K562 (cell line): ENCODE results near the gene MRTFB. TPM values are rescaled to one million over a fixed set of nuclear protein-coding genes. Genes with fewer than 3 reads are reported as not detected.

Experiments
- NR4A1 ChIP-seq, 2 experiments: fragments of 250-450 bp in 1 of 2; fragments of 450-650 bp in 1 of 2; sonication (Bioruptor Pico) in 1 of 2; IDR thresholded peaks; 2 replicates each; pipeline versions ENCODE4 v1.4.0 to v1.6.1; 2016 to 2020; ENCODE audit warnings: mild to moderate bottlenecking in 2 of 2, missing compliant biosample characterization in 1 of 2, missing genetic modification characterization in 1 of 2, moderate library complexity in 1 of 2
- PHF20 ChIP-seq: fragments of 450-650 bp; IDR thresholded peaks from 2 replicates; pipeline ENCODE4 v1.6.1; 2018; ENCODE audit not compliant: partially characterized antibody
- RAD21 ChIP-seq, 2 experiments: fragments of 250-450 bp in 1 of 2; fragments of 450-650 bp in 1 of 2; sonication (Bioruptor Pico) in 1 of 2; formaldehyde crosslinking in 1 of 2; IDR thresholded peaks in 1 of 2; conservative IDR thresholded peaks in 1 of 2; 2 replicates each; pipeline versions ENCODE4 v1.4.0 to v1.8.0; 2020 to 2022; ENCODE audit warnings: mild to moderate bottlenecking in 2 of 2, moderate library complexity in 1 of 2
- RBM34 ChIP-seq: fragments of 200-400 bp; formaldehyde crosslinking; IDR thresholded peaks from 2 replicates; pipeline ENCODE4 v1.6.1; 2018; ENCODE audit warnings: low read length, borderline replicate concordance; ENCODE audit not compliant: insufficient read depth
- ZNF407 ChIP-seq: fragments of 450-650 bp; IDR thresholded peaks from 2 replicates; pipeline ENCODE4 v1.6.1; 2016; ENCODE audit warnings: low read depth
- polyA plus RNA-seq, 8 experiments: library from polyadenylated mRNA; depleted of rRNA in 4 of 8; stranded (reverse) in 5 of 8; unstranded in 3 of 8; fragments of >200 nt; fragmentation: Nextera tagmentation in 2 of 8; fragmentation: Illumina TruSeq in 1 of 8; extraction: Ambion mirVana in 2 of 8; extraction: Trizol in 1 of 8; gene quantifications; 2 replicates each; pipeline versions ENCODE4 v1.2.1 to v1.2.3, GENCODE V29; 2011 to 2014; ENCODE audit warnings: inconsistent platforms in 1 of 8, missing spikeins in 1 of 8
- total RNA-seq, 7 experiments: library from RNA; depleted of rRNA in 6 of 7; stranded (reverse); fragments of >200 nt in 6 of 7; fragmentation: Illumina TruSeq in 2 of 7; extraction: Trizol in 2 of 7; gene quantifications; 2 replicates each; pipeline versions ENCODE4 v1.2.1 to v1.2.3, GENCODE V29; 2011 to 2021; ENCODE audit warnings: low replicate concordance in 1 of 7

Gene MRTFB
- total and polyA plus RNA-seq, 9 of the 15 experiments (the other 6 are each of a cell fraction or from before 2014, with no cell fraction given): 2.2 to 12.7 (median 7.0) TPM

GRCh38 chr16:14121142-14121541 lies 50.0 kb downstream of the MRTFB start (continued):
- TF ChIP-seq ZNF407 (no peak), PHF20 (no peak), NR4A1 (CRISPR knock-in tag; IDR thresholded peaks at IDR 0.05) (no peak), NR4A1 (tag; IDR thresholded peaks at IDR 0.05) (no peak), RAD21 (CRISPR knock-in tag; conservative IDR thresholded peaks at IDR 0.05 in 1 of 2, IDR thresholded peaks at IDR 0.05 in 1 of 2) (no peak), RBM34 (no peak)
